ENCODE measurements around the gene COMTD1. TPM values are rescaled to one million over a fixed set of nuclear protein-coding genes. Genes with fewer than 3 reads are reported as not detected.
"Not testable (repeated sequence)": the region's sequence is repeated elsewhere in the genome, so short reads cannot be mapped to it uniquely, and the experiment has no call there.

Gene COMTD1
- polyA plus RNA-seq, 3 donors, result 4.3 to 10.5 (median 10.3) TPM

DNA sequence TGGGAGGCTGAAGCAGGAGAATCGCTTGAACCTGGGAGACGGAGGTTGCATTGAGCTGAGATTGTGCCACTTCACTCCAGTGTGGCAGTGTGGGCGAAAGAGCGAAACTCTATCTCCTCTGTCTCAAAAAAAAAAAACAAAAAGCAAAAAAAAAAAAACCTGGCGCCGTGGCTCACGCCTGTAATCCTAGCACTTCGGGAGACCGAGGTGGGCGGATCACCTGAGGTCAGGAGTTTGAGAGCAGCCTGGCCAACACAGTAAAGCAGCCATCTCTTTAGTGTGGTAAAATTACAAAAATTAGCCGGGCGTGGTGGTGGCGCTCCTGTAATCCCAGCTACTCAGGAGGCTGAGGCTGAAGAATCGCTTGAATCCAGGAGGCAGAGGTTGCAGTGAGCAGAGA, 29.1 kb downstream of the COMTD1 start:
- DNase-seq (ENCODE audit: extremely low read depth in 1 of 11, low read depth in 9 of 11, low spot score in 4 of 11), result not testable (repeated sequence)

DNA sequence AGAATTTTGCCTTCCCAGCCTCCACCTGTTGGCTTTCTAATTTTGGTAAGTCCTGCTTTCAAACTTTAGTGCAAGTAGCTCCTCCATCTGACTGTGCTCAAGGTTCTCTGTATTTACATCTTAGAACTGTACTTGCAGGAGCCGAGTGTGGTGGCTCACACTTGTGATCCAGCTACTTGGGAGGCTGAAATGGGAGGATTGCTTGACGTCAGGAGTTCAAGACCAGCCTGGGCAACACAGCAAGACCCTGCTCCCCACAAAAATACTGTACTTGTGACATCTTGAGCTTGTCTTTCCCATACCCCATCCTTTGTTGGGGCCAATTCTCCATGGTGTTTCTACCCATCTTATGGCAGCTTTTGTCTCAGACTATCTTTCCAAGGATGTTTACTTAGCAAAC, 29.8 kb downstream of the COMTD1 start:
- DNase-seq (ENCODE audit: extremely low read depth in 1 of 11, low read depth in 9 of 11, low spot score in 4 of 11), result no peak

DNA sequence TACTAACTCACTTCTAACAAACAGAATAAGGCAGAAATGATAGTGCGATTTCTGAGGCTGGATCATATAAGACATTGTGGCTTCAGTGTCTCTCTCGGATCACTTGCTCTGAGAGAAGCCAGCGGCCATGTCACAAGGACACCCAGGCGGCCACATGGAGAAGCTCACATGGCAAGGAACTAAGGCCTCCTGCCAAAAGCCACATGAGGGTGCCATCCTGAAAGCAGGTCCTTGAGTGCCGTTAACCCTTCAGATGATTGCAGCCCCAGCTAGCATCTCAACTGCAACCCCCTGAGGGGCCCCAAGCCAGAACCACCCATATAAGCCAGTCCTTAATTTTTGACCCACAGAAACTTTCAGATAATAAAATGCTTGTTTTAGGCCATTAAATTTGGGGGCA, 32.0 kb downstream of the COMTD1 start:
- DNase-seq (ENCODE audit: extremely low read depth in 1 of 11, low read depth in 9 of 11, low spot score in 4 of 11), result no peak

DNA sequence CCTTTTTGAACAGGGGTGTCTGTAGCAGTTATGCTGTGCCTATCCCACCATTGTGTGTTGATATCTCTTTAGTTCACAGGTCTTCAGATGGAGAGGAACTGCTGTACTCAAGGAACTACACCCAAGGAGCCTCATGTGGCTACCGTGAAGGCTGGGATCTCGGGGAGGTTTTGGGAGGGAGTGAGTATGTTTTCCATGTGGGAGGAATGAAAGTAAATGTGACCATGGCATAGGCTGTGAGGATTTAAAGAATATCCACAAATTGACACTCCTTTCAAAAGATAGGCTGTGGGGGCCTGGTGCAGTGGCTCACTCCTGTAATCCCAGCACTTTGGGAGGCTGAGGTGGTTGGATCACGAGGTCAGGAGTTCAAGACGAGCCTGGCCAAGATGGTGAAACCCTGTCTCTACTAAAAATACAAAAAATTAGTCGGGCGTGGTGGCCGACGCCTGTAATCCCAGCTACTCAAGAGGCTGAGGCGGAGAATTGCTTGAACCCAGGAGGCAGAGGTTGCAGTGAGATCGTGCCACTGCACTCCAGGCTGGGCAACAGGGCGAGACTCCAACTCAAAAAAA, 32.6 kb downstream of the COMTD1 start:
- DNase-seq (ENCODE audit: extremely low read depth in 1 of 11, low read depth in 9 of 11, low spot score in 4 of 11), result not testable (repeated sequence)

DNA sequence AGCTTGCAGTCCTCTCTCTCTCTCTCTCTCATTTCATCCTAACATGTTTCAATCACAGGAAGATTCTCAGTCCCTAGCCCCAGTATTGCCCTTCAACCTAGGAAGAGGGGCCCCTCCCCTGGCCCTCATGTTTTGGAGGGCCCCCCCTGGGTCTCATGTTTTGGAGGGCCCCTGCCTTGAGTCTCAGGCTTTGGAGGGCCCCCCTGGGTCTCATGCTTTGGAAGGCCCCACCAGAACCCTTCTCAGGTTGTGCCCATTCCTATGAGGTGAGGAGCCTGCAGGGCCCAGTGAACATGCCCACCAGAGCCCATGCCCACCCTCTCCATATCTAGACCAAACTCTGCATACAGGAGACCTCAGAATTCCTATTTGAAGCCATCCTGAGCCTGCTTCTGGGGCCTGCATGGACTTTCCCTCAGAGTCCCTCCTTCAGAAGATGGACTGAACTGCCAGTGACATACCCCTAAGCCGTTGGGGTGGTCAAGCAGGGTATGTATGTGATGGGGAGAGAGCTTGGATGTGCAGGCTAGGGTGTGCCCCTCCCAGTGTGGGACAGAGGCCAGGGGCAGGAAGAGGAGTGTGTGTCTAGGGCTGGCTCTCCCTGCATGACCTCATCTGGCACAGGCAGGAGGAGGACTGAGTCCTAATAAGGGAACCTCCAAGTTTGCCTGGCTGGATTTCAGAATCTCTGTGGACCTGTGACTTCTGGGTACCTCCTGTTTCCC, 33.3 kb downstream of the COMTD1 start:
- no peak for DNase-seq (ENCODE audit: extremely low read depth in 1 of 11, low read depth in 9 of 11, low spot score in 4 of 11)

DNA sequence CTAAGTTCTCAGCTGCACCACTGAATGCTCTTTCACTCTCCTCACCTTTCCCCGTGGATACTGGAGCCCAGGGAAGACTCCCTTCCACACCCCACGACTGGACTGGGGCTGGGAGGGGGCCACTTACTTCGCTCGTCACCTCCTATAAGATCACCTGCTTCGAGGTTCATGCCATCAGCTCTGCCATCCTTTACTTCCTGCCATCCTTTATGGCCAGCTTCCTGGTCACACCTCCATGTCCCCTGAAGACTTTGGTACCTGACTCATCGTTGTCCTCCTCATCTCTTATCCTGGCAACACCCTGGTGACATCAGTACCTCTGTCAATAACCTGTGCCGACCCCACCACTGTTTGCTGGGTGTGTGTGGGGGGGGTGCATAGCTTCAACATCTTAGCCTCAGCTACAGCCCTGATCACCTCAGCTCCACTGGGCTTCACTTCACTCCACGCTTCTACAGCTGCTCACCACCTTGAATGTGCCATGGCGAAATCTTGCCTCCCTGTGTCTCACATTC, 33.9 kb downstream of the COMTD1 start:
- DNase-seq (ENCODE audit: extremely low read depth in 1 of 11, low read depth in 9 of 11, low spot score in 4 of 11), result no peak

DNA sequence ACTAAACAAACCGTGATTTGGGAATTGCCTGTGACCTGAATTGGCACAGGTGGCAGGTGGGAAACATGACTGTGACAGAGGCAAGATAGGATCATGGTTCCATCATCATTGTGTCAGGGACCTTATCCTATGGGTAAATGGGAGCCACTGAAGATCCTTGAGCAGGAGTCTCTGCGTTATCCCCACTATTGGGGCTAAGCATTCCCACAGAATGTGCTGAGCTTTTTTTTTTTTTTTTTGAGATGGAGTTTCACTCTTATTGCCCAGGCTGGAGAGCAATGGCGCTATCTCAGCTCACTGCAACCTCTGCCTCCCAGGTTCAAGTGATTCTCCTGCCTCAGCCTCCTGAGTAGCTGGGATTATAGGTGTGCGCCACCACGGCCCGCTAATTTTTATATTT, 35.8 kb downstream of the COMTD1 start:
- not testable (repeated sequence) for DNase-seq (ENCODE audit: extremely low read depth in 1 of 11, low read depth in 9 of 11, low spot score in 4 of 11)

DNA sequence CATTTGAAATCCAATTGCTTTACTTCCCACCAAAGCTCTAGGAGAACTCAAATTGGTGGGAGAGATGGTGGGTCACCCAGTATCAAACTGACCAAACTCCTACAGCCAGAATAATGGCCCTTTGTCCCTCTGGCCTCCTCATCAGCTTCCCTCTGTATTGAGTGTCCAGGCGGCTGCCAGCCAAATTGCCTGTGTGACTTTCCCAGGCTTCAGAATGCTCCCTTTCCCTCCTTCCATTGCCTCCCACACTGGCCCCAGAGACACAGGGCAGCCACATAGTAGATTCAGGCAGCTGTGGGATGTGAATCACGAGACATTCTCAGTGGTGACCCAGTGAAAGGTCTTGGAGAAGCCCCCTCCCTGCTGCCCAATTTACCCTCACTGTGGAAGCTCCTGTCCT, 37.9 kb downstream of the COMTD1 start:
- DNase-seq (ENCODE audit: extremely low read depth in 1 of 11, low read depth in 9 of 11, low spot score in 4 of 11), result no peak

DNA sequence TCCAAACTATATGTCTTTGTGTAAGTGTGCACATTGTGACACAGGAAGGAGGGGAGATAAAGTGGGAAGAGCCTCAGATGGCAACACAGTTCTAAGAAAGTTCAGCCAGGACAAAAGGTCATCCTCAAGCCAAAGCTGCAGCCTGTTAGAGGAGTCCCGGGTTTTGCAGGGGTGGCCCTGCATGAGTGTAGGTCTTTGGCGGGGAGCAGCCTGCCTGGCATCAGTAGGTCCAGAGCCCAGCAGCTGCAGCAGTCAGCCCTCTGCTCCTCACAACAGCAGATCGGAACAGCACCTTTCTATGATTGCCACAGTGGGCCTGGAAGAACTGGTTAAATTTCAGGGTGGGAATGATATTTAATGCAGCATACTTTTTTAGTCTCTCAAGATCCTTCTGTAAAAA, 38.7 kb downstream of the COMTD1 start:
- DNase-seq (ENCODE audit: extremely low read depth in 1 of 11, low read depth in 9 of 11, low spot score in 4 of 11), result no peak

DNA sequence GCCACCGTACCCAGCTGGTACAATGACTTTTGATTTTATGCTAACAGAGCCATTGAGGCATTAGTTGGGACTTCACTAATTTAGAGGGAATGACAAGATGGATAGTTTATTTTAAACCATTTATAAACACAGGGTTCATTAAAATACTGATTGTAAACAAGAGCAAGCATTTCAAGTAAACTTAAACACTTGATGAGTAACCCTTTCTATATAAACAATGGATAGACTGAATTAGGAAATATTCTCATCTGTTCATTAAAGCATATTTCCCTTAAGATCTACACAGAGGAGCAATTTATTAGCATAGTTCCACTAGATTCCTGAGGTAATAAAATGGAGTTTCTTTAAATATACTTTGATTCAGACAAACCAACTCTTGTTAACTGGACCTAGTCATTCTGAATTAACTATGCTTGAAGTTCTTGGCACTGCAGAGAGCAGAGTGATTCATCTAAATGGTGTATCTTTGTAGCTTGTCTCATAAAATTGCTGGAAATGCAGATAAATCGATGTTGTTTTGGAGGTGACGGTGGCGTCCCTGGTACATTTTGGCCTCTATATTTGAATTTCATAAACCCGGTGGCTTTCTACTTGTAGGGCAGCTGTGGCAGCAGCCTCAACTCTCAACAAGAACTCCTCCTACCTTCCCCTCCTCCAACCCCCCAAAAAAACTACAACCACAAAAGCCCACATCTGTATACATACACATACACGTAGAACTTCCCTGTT, 40.6 kb downstream of the COMTD1 start:
- DNase-seq (ENCODE audit: extremely low read depth in 1 of 11, low read depth in 9 of 11, low spot score in 4 of 11), result no peak

DNA sequence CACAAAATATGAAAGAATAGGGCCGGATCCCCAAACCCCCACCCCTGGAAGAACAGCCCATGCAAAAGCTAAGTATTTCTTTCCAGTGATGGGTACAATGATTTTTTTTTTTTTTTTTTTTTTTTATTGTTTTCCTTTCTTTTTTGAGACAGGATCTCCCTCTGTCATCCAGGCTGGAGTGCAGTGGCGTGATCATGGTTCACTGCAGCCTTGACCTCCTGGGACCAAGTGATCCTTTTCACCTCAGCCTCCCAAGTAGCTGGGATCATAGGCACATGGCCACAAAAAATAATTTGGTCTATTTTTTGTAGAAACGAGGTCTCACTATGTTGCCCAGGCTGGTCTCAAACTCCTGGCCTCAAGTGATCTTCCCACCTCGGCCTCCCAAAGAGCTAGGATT, 41.1 kb downstream of the COMTD1 start:
- not testable (repeated sequence) for DNase-seq (ENCODE audit: extremely low read depth in 1 of 11, low read depth in 9 of 11, low spot score in 4 of 11)

DNA sequence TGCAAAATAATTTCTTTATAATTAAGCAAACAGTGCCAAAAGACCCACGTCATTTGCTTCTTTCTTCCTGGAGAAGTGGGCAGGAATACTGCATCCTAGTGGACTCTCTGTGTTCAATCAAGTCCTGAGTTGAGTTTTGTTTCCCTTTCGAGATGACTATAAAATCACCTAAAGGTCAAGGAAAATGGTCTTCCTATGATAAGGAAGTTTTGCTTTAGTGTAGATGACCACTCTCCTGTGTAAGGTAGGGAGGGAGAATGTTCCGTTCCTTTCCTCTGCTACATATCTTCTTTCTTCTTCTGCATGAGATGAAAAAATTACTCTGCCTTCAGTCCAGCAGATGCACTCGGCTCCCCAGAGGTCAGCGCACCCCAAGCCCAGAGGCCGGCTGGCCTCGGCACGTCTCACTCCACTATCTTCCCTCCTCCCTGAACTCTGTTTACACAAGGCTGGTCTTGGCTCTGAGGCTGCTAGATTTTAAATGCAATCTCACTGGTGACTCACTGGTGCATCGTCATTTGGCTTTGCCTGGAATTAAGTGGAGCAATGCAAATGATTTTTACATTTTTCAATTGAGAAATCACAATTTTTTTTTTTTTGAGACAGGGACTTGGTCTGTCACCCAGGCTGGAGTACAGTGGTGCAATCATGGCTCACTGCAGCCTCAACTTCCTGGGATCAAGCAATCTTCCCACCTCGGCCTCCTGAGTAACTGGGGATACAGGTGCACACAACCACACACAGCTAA, 43.8 kb downstream of the COMTD1 start:
- no peak for DNase-seq (ENCODE audit: extremely low read depth in 1 of 11, low read depth in 9 of 11, low spot score in 4 of 11)

DNA sequence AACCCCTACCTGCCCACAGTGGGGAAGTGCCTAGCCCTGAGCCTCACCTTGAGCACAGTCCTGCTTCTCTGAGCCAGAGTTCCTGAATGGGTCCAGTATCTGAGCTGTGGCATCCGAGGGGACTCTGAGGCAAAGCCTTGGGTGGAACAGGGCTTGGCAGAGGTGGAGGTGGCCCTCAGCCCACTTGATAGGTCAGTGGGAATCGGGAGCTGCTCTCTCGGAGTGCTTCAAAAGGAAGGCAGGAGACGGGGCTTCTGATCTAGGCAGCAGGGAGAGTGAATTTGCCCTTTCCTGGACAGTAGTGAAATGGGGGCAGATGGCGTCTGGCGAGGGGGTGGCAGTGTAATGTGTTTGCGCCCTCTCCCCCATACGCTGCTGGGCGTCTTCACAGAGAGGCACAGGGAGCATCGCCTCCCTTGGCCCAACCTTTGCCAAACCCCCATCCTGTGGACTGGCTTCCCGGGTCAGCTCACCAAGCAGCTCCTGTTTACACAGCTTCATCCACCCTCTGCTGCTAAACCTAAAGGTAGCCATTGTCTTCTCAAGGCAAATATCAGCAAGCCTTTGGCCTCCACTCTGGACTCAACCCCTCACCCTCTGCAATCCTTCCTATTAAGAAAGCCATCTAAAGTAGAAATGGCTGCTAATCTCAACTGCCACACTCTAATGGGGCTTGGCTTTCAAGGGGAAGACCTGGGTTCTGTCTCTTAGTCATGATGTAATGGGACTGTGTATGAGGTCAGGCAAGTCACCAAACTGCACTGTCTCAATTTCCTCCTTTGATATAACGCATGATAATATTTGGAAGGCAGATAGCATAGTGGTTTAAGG, 46.3 kb downstream of the COMTD1 start:
- no peak for DNase-seq (ENCODE audit: extremely low read depth in 1 of 11, low read depth in 9 of 11, low spot score in 4 of 11)

DNA sequence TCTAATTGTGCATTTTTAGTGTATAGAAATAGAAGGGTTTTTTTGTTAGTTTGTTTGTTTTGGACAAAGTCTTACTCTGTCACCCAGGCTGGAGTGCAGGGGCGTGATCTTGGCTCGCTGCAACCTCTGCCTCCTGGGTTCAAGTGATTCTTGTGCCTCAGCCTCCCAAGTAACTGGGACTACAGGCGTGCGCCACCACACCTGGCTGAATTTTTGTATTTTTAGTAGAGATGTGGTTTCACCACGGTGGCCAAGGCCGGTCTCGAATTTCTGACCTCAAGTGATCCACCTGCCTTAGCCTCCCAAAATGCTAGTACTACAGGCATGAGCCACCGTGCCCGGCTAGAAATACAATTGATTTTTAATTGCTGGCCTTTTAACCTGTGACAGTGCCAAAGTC, 47.2 kb downstream of the COMTD1 start:
- DNase-seq (ENCODE audit: extremely low read depth in 1 of 11, low read depth in 9 of 11, low spot score in 4 of 11), result not testable (repeated sequence)

DNA sequence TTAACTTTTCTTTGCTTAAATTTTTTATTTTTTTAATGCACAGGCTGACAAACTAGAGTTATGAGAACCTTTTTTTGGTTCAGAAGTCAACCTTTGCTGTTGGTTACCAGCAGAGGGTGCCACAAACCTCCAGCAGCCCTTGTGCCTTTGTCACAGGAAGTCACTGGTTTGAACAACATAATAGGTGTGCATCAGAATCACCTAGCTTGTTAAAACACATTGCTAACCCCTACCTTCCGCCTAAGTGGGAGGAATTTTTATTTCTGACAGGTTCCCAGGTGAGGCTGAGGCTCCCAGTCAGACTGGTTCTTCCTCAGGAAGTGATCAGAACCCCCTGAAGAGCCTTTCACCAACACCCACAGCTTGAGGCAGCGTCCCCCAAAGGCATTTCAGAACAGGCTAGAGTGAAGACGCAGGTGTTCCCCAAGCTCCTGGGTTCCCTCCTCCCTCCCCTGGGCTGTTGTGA, 47.8 kb downstream of the COMTD1 start:
- DNase-seq (ENCODE audit: extremely low read depth in 1 of 11, low read depth in 9 of 11, low spot score in 4 of 11), result peak in 2 of 11 donors; percentile 31 to 33

DNA sequence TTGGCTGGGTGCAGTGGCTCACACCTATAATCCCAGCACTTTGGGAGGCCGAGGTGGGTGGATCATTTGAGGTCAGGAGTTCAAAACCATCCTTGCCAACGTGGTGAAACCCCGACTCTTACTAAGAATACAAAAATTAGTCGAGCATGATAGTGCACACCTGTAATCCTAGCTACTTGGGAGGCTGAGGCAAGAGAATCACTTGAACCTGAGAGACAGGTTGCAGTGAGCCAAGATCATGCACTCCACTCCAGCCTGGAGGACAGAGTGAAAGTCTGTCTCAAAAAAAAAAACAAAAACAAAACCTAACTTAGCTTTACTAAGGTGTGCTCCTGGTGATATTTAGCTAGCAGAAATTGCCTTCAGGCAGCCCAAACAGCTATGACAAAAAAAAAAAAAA, 49.4 kb downstream of the COMTD1 start:
- DNase-seq (ENCODE audit: extremely low read depth in 1 of 11, low read depth in 9 of 11, low spot score in 4 of 11), result no peak

Data from renal cortex interstitium (tissue), 11 donors.